Measurements from ENCODE around the gene PAX9. TPM values are rescaled to one million over a fixed set of nuclear protein-coding genes. Genes with fewer than 3 reads are reported as not detected.
A peak's percentile ranks its signal among the peaks of the same experiment; 100 is the strongest.

PAX9 gene
- total and polyA plus RNA-seq, 2 of the 13 experiments (the other 11 are each of a cell fraction or from before 2014, with no cell fraction given): 0.03 TPM; not detected in 1

GRCh38 chr14:36627981-36628380 lies 33.7 kb upstream of the PAX9 start:
- no peaks in the 10 kb centered on the region for H4K20me1 ChIP-seq (ENCODE audit: insufficient read depth, low read length)
- ChIA-PET POLR2A (no interaction called here), CTCF (ENCODE audit: low intra/inter-chr PET ratio, low total read pairs) (no interaction called here)
- H3K36me3 ChIP-seq (replicated peaks in 1 of 2; ENCODE audit: control insufficient read depth in 1 of 2, insufficient read depth in 2 of 2, low read length in 2 of 2): no peaks in the 10 kb centered on the region
- no peak overlapping the region for H3K4me2 ChIP-seq (ENCODE audit: low read depth, low read length)
- no peaks in the 10 kb centered on the region for H3K9me3 ChIP-seq (ENCODE audit: low read length)
- no peak for TF ChIP-seq ZNF678 (CRISPR knock-in tag; IDR thresholded peaks at IDR 0.05)
- TF ChIP-seq MAFF (IDR thresholded peaks at IDR 0.05; ENCODE audit: low read depth, low read length): no peak
- WGBS (ENCODE audit: low lambda C conversion rate): 17% methylated on average over 3 of the region's 3 CpGs
- no peak overlapping the region for H3K27ac ChIP-seq (ENCODE audit: extremely low read length, insufficient read depth, low read length)
- H3K27me3 ChIP-seq (ENCODE audit: control insufficient read depth in 1 of 2, insufficient read depth in 2 of 2, low read length in 2 of 2): no peaks in the 10 kb centered on the region
- FAIRE-seq (no peak), ATAC-seq (peak; percentile 52; the same call in 2 of the 3 replicates), DNase-seq (ENCODE audit: low spot score) (no peak)
- no peak overlapping the region for H2AFZ ChIP-seq (ENCODE audit: low read length)
- intact Hi-C loops (cut with micrococcal nuclease; ENCODE audit: unreplicated experiment): no loop called here
- H3K79me2 ChIP-seq (ENCODE audit: insufficient read depth, low read length): no peaks in the 10 kb centered on the region
- H3K4me3 ChIP-seq (replicated peaks in 1 of 3; ENCODE audit: insufficient read depth in 1 of 3, low read depth in 2 of 3, low read length in 3 of 3): no peak overlapping the region
- no TSS peak for BruUV-seq (replicated peaks)
- H3K9ac ChIP-seq (ENCODE audit: insufficient read depth, low read depth, low read length): no peak overlapping the region
- peaks cover 13% of the 10 kb centered on the region for H3K4me1 ChIP-seq (ENCODE audit: insufficient read depth, low read length)
- in situ Hi-C loops (cut with HindIII; ENCODE audit: extremely low pct_ligation_motif_present, low pct_unique_long_range_greater_than_20kb): no loop called here

DNA sequence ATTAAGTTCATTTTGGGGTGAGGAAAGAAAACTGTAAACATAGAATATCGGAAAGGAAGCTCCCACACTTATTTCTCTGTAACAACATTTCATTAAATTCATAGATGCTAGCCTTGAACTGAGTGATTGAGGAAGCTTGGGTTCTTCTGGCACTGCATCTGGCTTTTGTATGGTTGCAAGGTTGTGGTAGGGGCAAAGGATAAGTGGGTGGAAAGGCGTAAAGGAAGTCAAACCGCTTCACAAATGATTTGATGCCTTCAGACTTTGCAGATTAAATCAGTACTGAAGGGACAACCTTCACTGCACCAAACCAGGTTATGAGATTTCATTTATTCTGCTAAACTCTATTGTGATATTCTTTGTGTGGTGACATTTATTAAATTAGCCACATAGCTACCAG lies 28.1 kb upstream of the PAX9 start:
- no peak for DNase-seq (ENCODE audit: low spot score)
- Histone ChIP-seq H3K9me3 (ENCODE audit: low read length) (0 out of 2 replicates have a peak, but pooled peaks cover 6% of the 10 kb centered on the region), H3K9ac (ENCODE audit: insufficient read depth, low read depth, low read length) (no peak overlapping the region), H4K20me1 (ENCODE audit: insufficient read depth, low read length) (no peaks in the 10 kb centered on the region), H3K4me3 (replicated peaks in 1 of 3; ENCODE audit: insufficient read depth in 1 of 3, low read depth in 2 of 3, low read length in 3 of 3) (no peak overlapping the region), H3K4me2 (ENCODE audit: low read depth, low read length) (no peak overlapping the region), H2AFZ (ENCODE audit: low read length) (no peak overlapping the region), H3K4me1 (ENCODE audit: insufficient read depth, low read length) (no peaks in the 10 kb centered on the region), H3K79me2 (ENCODE audit: insufficient read depth, low read length) (no peaks in the 10 kb centered on the region), H3K27me3 (ENCODE audit: control insufficient read depth in 1 of 2, insufficient read depth in 2 of 2, low read length in 2 of 2) (no peaks in the 10 kb centered on the region), H3K27ac (ENCODE audit: extremely low read length, insufficient read depth, low read length) (no peak overlapping the region), H3K36me3 (replicated peaks in 1 of 2; ENCODE audit: control insufficient read depth in 1 of 2, insufficient read depth in 2 of 2, low read length in 2 of 2) (no peaks in the 10 kb centered on the region)
- BruUV-seq (replicated peaks): no TSS peak
- ChIA-PET POLR2A (interaction anchor here (0.6 kb wide), 1 partner anchor 10 kb away, joined by 3 read pairs; no protein-coding TSS in a partner anchor), CTCF (ENCODE audit: low intra/inter-chr PET ratio, low total read pairs) (no interaction called here)
- no peak for ATAC-seq
- no peak for FAIRE-seq
- in situ Hi-C loops (cut with HindIII; ENCODE audit: extremely low pct_ligation_motif_present, low pct_unique_long_range_greater_than_20kb) (no loop called here), intact Hi-C loops (cut with micrococcal nuclease; ENCODE audit: unreplicated experiment) (no loop called here)
- 4% methylated on average over 3 of the region's 3 CpGs for WGBS (ENCODE audit: low lambda C conversion rate)
- TF ChIP-seq PHF8 (CRISPR knock-in tag; IDR thresholded peaks at IDR 0.05): no peak
- no peak for TF ChIP-seq ZNF572 (CRISPR knock-in tag; IDR thresholded peaks at IDR 0.05)
- no peak for TF ChIP-seq EZH2 (conservative IDR thresholded peaks at IDR 0.05; ENCODE audit: low read depth, low read length)
- no peak for TF ChIP-seq MIER3 (CRISPR knock-in tag; IDR thresholded peaks at IDR 0.05; ENCODE audit: borderline replicate concordance)
- TF ChIP-seq, protein P1, sequence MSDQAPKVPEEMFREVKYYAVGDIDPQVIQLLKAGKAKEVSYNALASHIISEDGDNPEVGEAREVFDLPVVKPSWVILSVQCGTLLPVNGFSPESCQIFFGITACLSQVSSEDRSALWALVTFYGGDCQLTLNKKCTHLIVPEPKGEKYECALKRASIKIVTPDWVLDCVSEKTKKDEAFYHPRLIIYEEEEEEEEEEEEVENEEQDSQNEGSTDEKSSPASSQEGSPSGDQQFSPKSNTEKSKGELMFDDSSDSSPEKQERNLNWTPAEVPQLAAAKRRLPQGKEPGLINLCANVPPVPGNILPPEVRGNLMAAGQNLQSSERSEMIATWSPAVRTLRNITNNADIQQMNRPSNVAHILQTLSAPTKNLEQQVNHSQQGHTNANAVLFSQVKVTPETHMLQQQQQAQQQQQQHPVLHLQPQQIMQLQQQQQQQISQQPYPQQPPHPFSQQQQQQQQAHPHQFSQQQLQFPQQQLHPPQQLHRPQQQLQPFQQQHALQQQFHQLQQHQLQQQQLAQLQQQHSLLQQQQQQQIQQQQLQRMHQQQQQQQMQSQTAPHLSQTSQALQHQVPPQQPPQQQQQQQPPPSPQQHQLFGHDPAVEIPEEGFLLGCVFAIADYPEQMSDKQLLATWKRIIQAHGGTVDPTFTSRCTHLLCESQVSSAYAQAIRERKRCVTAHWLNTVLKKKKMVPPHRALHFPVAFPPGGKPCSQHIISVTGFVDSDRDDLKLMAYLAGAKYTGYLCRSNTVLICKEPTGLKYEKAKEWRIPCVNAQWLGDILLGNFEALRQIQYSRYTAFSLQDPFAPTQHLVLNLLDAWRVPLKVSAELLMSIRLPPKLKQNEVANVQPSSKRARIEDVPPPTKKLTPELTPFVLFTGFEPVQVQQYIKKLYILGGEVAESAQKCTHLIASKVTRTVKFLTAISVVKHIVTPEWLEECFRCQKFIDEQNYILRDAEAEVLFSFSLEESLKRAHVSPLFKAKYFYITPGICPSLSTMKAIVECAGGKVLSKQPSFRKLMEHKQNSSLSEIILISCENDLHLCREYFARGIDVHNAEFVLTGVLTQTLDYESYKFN (CRISPR knock-in tag; conservative IDR thresholded peaks at IDR 0.05): no peak
- no peak for TF ChIP-seq ZNF232 (CRISPR knock-in tag; IDR thresholded peaks at IDR 0.05; ENCODE audit: borderline replicate concordance)
- no peak for TF ChIP-seq HES4 (CRISPR knock-in tag; IDR thresholded peaks at IDR 0.05; ENCODE audit: borderline replicate concordance)
- no peak for TF ChIP-seq MED8 (CRISPR knock-in tag; IDR thresholded peaks at IDR 0.05; ENCODE audit: insufficient replicate concordance)
- no peak for TF ChIP-seq ZNF543 (CRISPR knock-in tag; IDR thresholded peaks at IDR 0.05)
- no peak for TF ChIP-seq RBM39 (IDR thresholded peaks at IDR 0.05; ENCODE audit: low read depth, low read length, poor library complexity, severe bottlenecking)
- TF ChIP-seq TEAD3 (CRISPR knock-in tag; optimal IDR thresholded peaks at IDR 0.05; ENCODE audit: borderline replicate concordance): no peak
- no peak for TF ChIP-seq SPEN (CRISPR knock-in tag; IDR thresholded peaks at IDR 0.05; ENCODE audit: low read depth)

Measured in HepG2 (cell line).